ENCODE results near the gene ESRRG.

GRCh38 chr1:216553766-216554165 lies 169.5 kb downstream of the ESRRG start:
- no peak for TF ChIP-seq CTCF (IDR thresholded peaks at IDR 0.05)
- no peak for TF ChIP-seq POLR2A (IDR thresholded peaks at IDR 0.05)
